ENCODE results near the gene NTM.

Gene NTM

DNA sequence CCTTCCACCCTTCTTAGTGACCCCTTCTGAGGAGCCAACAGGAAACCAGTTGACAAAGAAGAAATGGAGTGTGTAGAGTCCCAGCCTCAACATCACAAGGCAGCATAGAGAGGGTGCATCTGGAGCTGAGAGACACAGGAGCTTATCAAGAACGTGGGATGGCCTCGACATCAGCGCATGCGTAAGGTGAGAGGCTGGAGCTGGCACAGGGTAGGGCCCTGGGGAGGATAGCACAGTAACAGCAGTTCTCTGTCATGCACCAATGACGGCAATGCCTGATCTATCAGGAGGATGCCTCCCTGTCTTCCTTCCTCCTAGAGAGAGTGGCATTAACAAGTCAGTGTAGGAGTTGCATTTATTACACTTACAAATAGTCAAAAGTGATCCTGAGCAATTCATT lies 426.1 kb downstream of the NTM start:
- H3K27ac ChIP-seq: no peak overlapping the region
- no peak for TF ChIP-seq ZFX (IDR thresholded peaks at IDR 0.05; ENCODE audit: borderline replicate concordance)
- TF ChIP-seq, protein P1, sequence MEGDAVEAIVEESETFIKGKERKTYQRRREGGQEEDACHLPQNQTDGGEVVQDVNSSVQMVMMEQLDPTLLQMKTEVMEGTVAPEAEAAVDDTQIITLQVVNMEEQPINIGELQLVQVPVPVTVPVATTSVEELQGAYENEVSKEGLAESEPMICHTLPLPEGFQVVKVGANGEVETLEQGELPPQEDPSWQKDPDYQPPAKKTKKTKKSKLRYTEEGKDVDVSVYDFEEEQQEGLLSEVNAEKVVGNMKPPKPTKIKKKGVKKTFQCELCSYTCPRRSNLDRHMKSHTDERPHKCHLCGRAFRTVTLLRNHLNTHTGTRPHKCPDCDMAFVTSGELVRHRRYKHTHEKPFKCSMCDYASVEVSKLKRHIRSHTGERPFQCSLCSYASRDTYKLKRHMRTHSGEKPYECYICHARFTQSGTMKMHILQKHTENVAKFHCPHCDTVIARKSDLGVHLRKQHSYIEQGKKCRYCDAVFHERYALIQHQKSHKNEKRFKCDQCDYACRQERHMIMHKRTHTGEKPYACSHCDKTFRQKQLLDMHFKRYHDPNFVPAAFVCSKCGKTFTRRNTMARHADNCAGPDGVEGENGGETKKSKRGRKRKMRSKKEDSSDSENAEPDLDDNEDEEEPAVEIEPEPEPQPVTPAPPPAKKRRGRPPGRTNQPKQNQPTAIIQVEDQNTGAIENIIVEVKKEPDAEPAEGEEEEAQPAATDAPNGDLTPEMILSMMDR (IDR thresholded peaks at IDR 0.05): no peak

DNA sequence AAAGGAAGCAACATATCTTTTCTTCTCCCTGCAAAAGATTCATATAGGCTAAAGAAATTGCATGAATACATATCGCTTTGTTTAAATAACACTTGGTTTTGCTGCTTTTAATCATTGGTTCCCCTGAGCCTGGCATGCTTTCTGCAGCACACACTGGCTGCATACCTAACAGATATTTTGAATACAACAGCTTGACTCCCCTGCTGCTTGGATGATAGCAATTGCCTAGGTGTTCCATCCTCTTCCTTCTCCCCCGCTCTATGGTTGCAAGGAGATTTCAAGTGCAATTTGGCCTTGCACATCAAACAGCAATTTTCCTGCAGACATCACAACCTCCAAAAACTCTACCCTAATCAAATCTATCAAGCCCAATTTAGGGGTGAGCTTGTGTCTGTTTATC lies 430.0 kb downstream of the NTM start:
- H3K27ac ChIP-seq: no peak overlapping the region
- TF ChIP-seq, protein P1 (IDR thresholded peaks at IDR 0.05): no peak
- no peak for TF ChIP-seq ZFX (IDR thresholded peaks at IDR 0.05; ENCODE audit: borderline replicate concordance)

DNA sequence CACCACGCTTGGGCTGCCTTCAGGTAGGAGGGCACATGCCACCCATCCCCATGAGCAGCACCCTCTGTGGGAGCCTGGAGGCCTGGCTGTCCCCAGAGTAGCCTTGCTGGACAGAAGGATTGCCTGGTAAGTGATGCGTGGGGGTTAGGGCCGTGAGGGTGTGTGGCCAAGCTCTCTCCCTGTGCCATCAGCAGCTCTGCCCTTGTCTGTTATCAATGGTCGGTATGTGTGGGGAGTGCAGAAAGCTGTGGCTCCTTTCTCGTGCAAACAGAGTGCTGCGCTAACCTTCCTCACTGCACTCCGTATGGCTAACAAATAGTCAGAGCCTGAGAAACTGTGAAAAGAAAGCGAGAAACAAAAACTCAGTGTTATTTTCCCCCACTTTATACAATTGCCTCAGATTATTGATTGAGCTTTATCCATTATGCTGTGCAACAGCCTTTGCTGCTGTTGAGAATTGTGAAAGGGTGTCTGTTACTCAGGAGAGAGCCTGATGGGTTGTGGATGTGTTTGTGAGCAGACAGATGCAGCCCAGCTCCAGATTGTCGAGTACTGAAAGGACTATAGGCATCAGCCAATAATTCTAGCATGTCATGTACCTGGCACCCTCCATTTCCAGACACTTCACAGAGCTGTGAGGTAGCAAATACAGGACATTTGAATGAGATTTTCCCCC lies 432.2 kb downstream of the NTM start:
- TF ChIP-seq ZFX (IDR thresholded peaks at IDR 0.05; ENCODE audit: borderline replicate concordance): no peak
- TF ChIP-seq, protein P1 (IDR thresholded peaks at IDR 0.05): no peak
- H3K27ac ChIP-seq: no peak overlapping the region

DNA sequence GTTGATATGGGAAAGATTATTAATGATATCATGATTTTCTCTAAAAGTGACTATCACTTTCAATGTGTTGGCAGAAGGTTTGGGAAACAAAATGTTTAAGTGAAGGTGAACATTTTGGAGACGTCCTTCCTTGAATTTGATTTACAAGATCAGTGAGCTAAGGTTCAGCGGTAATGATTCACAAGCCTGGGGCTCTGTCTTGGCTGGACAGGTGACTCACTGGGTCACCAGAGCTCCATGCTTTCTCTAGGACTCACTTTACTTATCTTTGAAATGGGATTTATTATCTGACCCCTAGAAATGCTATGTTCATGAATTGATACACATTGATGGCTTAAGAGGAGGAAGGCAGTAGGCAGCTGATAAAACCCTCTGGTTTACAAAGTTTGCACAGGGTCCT lies 437.5 kb downstream of the NTM start:
- TF ChIP-seq ZFX (IDR thresholded peaks at IDR 0.05; ENCODE audit: borderline replicate concordance): no peak
- TF ChIP-seq, protein P1 (IDR thresholded peaks at IDR 0.05): no peak
- no peak overlapping the region for H3K27ac ChIP-seq

DNA sequence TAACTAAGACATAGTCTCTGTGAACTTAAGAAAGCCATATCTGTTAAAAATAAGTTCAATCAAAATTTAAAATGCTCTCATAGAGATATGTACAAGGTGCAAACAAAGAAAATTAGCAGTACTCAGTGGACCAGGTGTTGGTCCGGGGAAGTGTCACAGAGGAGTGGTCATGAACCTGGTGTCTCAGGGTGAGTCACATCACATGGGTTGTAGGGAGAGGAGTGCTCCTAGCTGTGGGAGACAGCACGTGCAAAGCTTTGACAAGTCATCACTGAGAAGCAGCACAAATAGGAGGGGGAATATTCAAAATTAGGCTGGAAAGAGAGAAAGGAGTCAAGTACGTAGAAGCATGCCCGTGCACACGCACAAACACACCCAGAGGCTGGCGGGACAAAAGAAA lies 438.1 kb downstream of the NTM start:
- TF ChIP-seq ZFX (IDR thresholded peaks at IDR 0.05; ENCODE audit: borderline replicate concordance): no peak
- TF ChIP-seq, protein P1 (IDR thresholded peaks at IDR 0.05): no peak
- H3K27ac ChIP-seq: no peak overlapping the region

DNA sequence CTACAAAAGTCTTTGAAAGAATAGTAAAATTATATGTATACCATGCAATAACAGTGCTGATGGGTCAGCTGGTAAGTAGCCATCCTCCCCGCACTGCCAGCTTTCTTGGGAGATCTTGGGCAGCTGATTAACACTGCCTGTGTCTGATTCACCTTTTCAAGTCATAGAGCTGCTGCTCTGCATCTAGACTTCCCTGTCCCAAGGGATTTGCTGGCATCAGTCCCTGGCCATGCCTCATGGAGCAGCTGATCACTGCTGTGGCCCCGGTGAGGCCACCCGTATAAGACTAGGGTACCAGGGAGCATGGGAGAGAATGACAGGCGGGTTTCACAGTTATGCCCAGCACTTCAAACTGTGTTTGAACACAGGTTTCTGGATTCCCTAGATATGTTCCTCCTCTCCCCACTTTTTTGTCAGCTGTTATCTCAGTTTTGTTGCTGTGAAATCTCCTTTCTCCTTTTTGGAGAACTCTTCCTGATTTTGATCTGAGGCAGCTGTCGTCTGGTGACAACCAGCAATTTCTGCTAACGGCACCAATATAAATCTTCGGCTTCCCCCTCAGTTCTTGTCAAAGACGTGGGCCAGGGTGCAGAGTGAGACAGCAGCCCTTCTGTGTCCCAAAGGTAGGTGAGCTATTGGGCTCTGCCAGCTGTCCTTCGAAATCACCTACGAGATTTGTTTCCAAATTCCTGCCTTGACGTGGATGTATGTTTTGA lies 438.9 kb downstream of the NTM start:
- no peak overlapping the region for H3K27ac ChIP-seq
- no peak for TF ChIP-seq ZFX (IDR thresholded peaks at IDR 0.05; ENCODE audit: borderline replicate concordance)
- TF ChIP-seq, protein P1 (IDR thresholded peaks at IDR 0.05): no peak

DNA sequence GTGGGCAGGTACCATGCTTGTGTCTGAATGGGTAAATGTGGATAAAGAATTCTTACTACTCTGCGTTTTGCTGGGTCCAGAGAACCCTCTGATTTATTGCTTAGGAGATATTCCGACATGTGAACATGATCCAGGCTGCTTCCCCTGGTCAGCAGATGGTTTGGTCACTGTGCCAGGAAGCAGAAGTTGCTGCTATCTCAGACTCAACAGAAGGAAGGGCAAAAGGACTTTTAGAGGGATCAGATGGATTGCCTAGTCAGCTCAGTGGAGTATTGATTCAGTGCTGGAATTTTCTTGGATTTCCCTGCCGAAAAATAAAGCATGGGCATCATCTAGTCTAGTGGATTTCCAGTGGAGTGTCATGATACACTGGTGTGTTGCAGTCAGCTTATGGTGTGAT lies 440.1 kb downstream of the NTM start:
- no peak overlapping the region for H3K27ac ChIP-seq
- TF ChIP-seq, protein P1 (IDR thresholded peaks at IDR 0.05): no peak
- no peak for TF ChIP-seq ZFX (IDR thresholded peaks at IDR 0.05; ENCODE audit: borderline replicate concordance)
